Measurements from ENCODE around the gene MPZL1. TPM values are rescaled to one million over a fixed set of nuclear protein-coding genes. Genes with fewer than 3 reads are reported as not detected.

The MPZL1 gene
- total and polyA plus RNA-seq, 2 of the 8 experiments (the other 6 are each of a cell fraction or from before 2014, with no cell fraction given): 37.8 to 120 TPM

GRCh38 chr1:167744901-167745300 lies 23.1 kb downstream of the MPZL1 start:
- Histone ChIP-seq H3K4me2 (ENCODE audit: insufficient read depth in 1 of 2, low read depth in 2 of 2, low read length in 2 of 2) (no peak overlapping the region), H3K9ac (replicated peaks in 1 of 4; ENCODE audit: extremely low read depth in 1 of 4, low read depth in 3 of 4, low read length in 3 of 4) (no peak overlapping the region), H3K23ac (ENCODE audit: insufficient read length) (no peak overlapping the region), H3K23me2 (ENCODE audit: low read depth, low read length) (no peaks in the 10 kb centered on the region), H2AK5ac (ENCODE audit: low read depth, low read length) (no peak overlapping the region), H3K36me3 (ENCODE audit: control insufficient read depth in 2 of 4, insufficient read depth in 4 of 4, low read length in 3 of 4) (no peaks in the 10 kb centered on the region), H3K4ac (replicated peaks; ENCODE audit: insufficient read length, low read depth, low read length) (no peak overlapping the region), H3K14ac (ENCODE audit: insufficient read length) (no peak overlapping the region), H4K91ac (replicated peaks; ENCODE audit: insufficient read length, low read length) (no peak overlapping the region), H2BK12ac (ENCODE audit: low read depth, low read length) (no peak overlapping the region), H3K9me3 (ENCODE audit: insufficient read depth in 2 of 2, low read depth in 1 of 2, low read length in 1 of 2) (no peaks in the 10 kb centered on the region), H4K8ac (ENCODE audit: extremely low read depth, insufficient read depth, low read length) (no peak overlapping the region), H2BK5ac (ENCODE audit: low read depth, low read length) (no peak overlapping the region), H3K4me3 (ENCODE audit: extremely low read depth in 1 of 4, insufficient read depth in 2 of 4, low read depth in 3 of 4, low read length in 4 of 4) (no peak overlapping the region), H2BK15ac (ENCODE audit: low read length) (no peak overlapping the region), H3K18ac (ENCODE audit: extremely low read depth, low read length) (no peak overlapping the region), H4K5ac (ENCODE audit: insufficient read length, low read depth, low read length) (no peak overlapping the region), H3K56ac (replicated peaks; ENCODE audit: insufficient read length, low read depth, low read length) (no peak overlapping the region), H4K20me1 (replicated peaks in 1 of 2; ENCODE audit: control insufficient read depth in 1 of 2, insufficient read depth in 2 of 2, low read length in 2 of 2) (peaks cover 3 to 5% of the 10 kb centered on the region in 2 experiments), H3K4me1 (replicated peaks in 1 of 4; ENCODE audit: control insufficient read depth in 3 of 4, insufficient read depth in 4 of 4, low read length in 3 of 4) (peaks cover 0 to 7% (median 0%) of the 10 kb centered on the region in 4 experiments; a peak in 1 of 7 replicates), H3K79me2 (ENCODE audit: control insufficient read depth in 1 of 2, insufficient read depth in 2 of 2, low read length in 2 of 2) (peaks cover 3 to 74% of the 10 kb centered on the region in 2 experiments; a peak in 3 of 4 replicates), H2BK20ac (ENCODE audit: low read length) (no peak overlapping the region), H2AFZ (ENCODE audit: low read length) (no peak overlapping the region), H2BK120ac (replicated peaks; ENCODE audit: low read depth, low read length) (no peak overlapping the region), H3K27ac (ENCODE audit: low read depth, low read length) (no peak overlapping the region), H3K27me3 (replicated peaks in 1 of 4; ENCODE audit: control insufficient read depth in 3 of 4, extremely low read depth in 1 of 4, insufficient read depth in 3 of 4, low read length in 3 of 4) (no peaks in the 10 kb centered on the region), H3K79me1 (ENCODE audit: low read depth, low read length) (peaks cover 7% of the 10 kb centered on the region)
- DNase-seq (ENCODE audit: low read depth in 1 of 2, low spot score in 2 of 2) (no peak), FAIRE-seq (no peak)
- TF ChIP-seq CTBP2 (IDR thresholded peaks at IDR 0.05; ENCODE audit: borderline replicate concordance, insufficient read depth, insufficient read length, low read length): no peak
- no peak for TF ChIP-seq ATF2 (IDR thresholded peaks at IDR 0.05; ENCODE audit: low read length)
- no peak for TF ChIP-seq CREB1 (IDR thresholded peaks at IDR 0.05)
- TF ChIP-seq HDAC6 (IDR thresholded peaks at IDR 0.05; ENCODE audit: low read depth, low read length): no peak
- no peak for TF ChIP-seq JUND (IDR thresholded peaks at IDR 0.05; ENCODE audit: low read length)
- TF ChIP-seq SP4 (IDR thresholded peaks at IDR 0.05; ENCODE audit: low read length): no peak
- TF ChIP-seq RAD21 (IDR thresholded peaks at IDR 0.05 in 1 of 2, conservative IDR thresholded peaks at IDR 0.05 in 1 of 2; ENCODE audit: low read depth in 2 of 2, low read length in 2 of 2): peak in 1 of 2 experiments; percentile 5; a peak in 1 of 4 replicates
- no peak for TF ChIP-seq SAP30 (IDR thresholded peaks at IDR 0.05; ENCODE audit: insufficient read depth, insufficient replicate concordance, low read length)
- peak; percentile 38; the same call in 1 of the 2 replicates for TF ChIP-seq SRF (IDR thresholded peaks at IDR 0.05; ENCODE audit: low read depth, low read length)
- no peak for TF ChIP-seq RBBP5 (IDR thresholded peaks at IDR 0.05; ENCODE audit: borderline replicate concordance, low read depth, low read length)
- POLR2A ChIA-PET (ENCODE audit: partially characterized antibody): no interaction called here
- CTCF ChIA-PET (ENCODE audit: partially characterized antibody): no interaction called here
- 85% methylated on average over 3 of the region's 3 CpGs; no CpG with 5 or more reads in 1 of the 2 experiments for WGBS, 2 experiments (ENCODE audit: extremely low coverage in 1 of 2, insufficient coverage in 1 of 2, insufficient read length in 1 of 2, insufficient replicate concordance in 2 of 2, low coverage in 1 of 2, low lambda C conversion rate in 2 of 2, missing lambda C conversion rate in 1 of 2)
